ENCODE results near the gene HES5.

GRCh38 chr1:2564006-2564814, 34.1 kb upstream of the HES5 start:
- TF ChIP-seq CTCF (IDR thresholded peaks at IDR 0.05) (no peak), EP300 (IDR thresholded peaks at IDR 0.05) (no peak), POLR2AphosphoS5 (IDR thresholded peaks at IDR 0.05) (no peak), POLR2A (IDR thresholded peaks at IDR 0.05; ENCODE audit: low read depth) (no peak)
